Measurements from ENCODE around the gene TUBB4A. TPM values are rescaled to one million over a fixed set of nuclear protein-coding genes. Genes with fewer than 3 reads are reported as not detected.

The TUBB4A gene
- total and polyA plus RNA-seq, 2 donors (not counting 1 experiment from before 2014, with no cell fraction given), result not detected

DNA sequence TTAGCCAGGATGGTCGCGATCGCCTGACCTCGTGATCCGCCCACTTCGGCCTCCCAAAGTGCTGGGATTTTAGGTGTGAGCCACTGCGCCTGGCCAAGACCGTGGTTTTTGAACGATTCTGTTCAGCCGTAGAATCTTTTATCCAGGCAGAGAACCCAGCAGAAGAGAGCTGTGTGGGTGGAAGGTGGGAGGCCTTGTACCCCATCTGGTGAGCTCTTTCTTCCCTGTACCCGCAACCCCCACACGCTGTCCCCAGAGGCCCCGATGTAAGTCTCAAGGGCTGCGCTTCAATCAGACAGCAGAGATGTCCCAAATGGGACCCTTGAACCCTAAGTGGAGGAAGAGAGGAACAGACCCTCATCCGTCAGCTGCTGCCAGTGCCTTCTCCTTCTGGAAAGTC is 46.2 kb downstream of the TUBB4A start:
- Histone ChIP-seq H3K36me3 (ENCODE audit: control insufficient read depth, insufficient read depth, low read length) (peaks cover 2% of the 10 kb centered on the region), H4K20me1 (ENCODE audit: control insufficient read depth, extremely low read depth, insufficient read depth, low read length) (no peaks in the 10 kb centered on the region), H3K79me2 (ENCODE audit: control insufficient read depth, insufficient read depth, low read length) (no peaks in the 10 kb centered on the region), H3K4me2 (ENCODE audit: extremely low read depth, insufficient read depth, low read length) (no peak overlapping the region), H3K4me3 (replicated peaks in 1 of 4; ENCODE audit: control extremely low read depth in 1 of 4, insufficient read depth in 1 of 4, low read depth in 3 of 4, low read length in 4 of 4) (no peak overlapping the region), H3K9me3 (ENCODE audit: control insufficient read depth, insufficient read depth, low read depth, low read length) (no peaks in the 10 kb centered on the region), H3K9ac (ENCODE audit: insufficient read depth, low read length) (no peak overlapping the region), H3K27me3 (ENCODE audit: control insufficient read depth, insufficient read depth, low read length) (no peaks in the 10 kb centered on the region), H2AFZ (ENCODE audit: low read length) (no peak overlapping the region), H3K27ac (ENCODE audit: insufficient read depth, low read length) (no peak overlapping the region), H3K4me1 (ENCODE audit: control insufficient read depth, extremely low read depth, insufficient read depth, low read length) (peaks cover 2% of the 10 kb centered on the region)
- no peak for DNase-seq (ENCODE audit: low read depth in 2 of 2)
- TF ChIP-seq EZH2 (IDR thresholded peaks at IDR 0.05; ENCODE audit: low read length, missing control alignments), result no peak
- TF ChIP-seq, protein P1, sequence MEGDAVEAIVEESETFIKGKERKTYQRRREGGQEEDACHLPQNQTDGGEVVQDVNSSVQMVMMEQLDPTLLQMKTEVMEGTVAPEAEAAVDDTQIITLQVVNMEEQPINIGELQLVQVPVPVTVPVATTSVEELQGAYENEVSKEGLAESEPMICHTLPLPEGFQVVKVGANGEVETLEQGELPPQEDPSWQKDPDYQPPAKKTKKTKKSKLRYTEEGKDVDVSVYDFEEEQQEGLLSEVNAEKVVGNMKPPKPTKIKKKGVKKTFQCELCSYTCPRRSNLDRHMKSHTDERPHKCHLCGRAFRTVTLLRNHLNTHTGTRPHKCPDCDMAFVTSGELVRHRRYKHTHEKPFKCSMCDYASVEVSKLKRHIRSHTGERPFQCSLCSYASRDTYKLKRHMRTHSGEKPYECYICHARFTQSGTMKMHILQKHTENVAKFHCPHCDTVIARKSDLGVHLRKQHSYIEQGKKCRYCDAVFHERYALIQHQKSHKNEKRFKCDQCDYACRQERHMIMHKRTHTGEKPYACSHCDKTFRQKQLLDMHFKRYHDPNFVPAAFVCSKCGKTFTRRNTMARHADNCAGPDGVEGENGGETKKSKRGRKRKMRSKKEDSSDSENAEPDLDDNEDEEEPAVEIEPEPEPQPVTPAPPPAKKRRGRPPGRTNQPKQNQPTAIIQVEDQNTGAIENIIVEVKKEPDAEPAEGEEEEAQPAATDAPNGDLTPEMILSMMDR (conservative IDR thresholded peaks at IDR 0.05 in 1 of 2, IDR thresholded peaks at IDR 0.05 in 1 of 2; ENCODE audit: low read depth in 1 of 2, low read length in 2 of 2), result no peak

- Histone ChIP-seq H3K36me3 (ENCODE audit: control insufficient read depth, insufficient read depth, low read length) (peaks cover 2% of the 10 kb centered on the region), H3K9me3 (ENCODE audit: control insufficient read depth, insufficient read depth, low read depth, low read length) (no peaks in the 10 kb centered on the region), H3K79me2 (ENCODE audit: control insufficient read depth, insufficient read depth, low read length) (no peaks in the 10 kb centered on the region), H4K20me1 (ENCODE audit: control insufficient read depth, extremely low read depth, insufficient read depth, low read length) (no peaks in the 10 kb centered on the region), H3K4me2 (ENCODE audit: extremely low read depth, insufficient read depth, low read length) (no peak overlapping the region), H2AFZ (ENCODE audit: low read length) (no peak overlapping the region), H3K27me3 (ENCODE audit: control insufficient read depth, insufficient read depth, low read length) (no peaks in the 10 kb centered on the region), H3K4me1 (ENCODE audit: control insufficient read depth, extremely low read depth, insufficient read depth, low read length) (no peaks in the 10 kb centered on the region), H3K27ac (ENCODE audit: insufficient read depth, low read length) (no peak overlapping the region), H3K9ac (ENCODE audit: insufficient read depth, low read length) (no peak overlapping the region), H3K4me3 (replicated peaks in 1 of 4; ENCODE audit: control extremely low read depth in 1 of 4, insufficient read depth in 1 of 4, low read depth in 3 of 4, low read length in 4 of 4) (no peak overlapping the region)
- DNase-seq (ENCODE audit: low read depth in 2 of 2), result no peak
- TF ChIP-seq, protein P1 (conservative IDR thresholded peaks at IDR 0.05 in 1 of 2, IDR thresholded peaks at IDR 0.05 in 1 of 2; ENCODE audit: low read depth in 1 of 2, low read length in 2 of 2), result no peak
- TF ChIP-seq EZH2 (IDR thresholded peaks at IDR 0.05; ENCODE audit: low read length, missing control alignments), result no peak
These were observed 48.1 kb downstream of the TUBB4A start for GRCh38 chr19:6453951-6454565.

GRCh38 chr19:6452899-6453298 is 49.2 kb downstream of the TUBB4A start:
- Histone ChIP-seq H3K36me3 (ENCODE audit: control insufficient read depth, insufficient read depth, low read length) (peaks cover 2% of the 10 kb centered on the region), H3K9me3 (ENCODE audit: control insufficient read depth, insufficient read depth, low read depth, low read length) (no peaks in the 10 kb centered on the region), H3K4me3 (replicated peaks in 1 of 4; ENCODE audit: control extremely low read depth in 1 of 4, insufficient read depth in 1 of 4, low read depth in 3 of 4, low read length in 4 of 4) (no peak overlapping the region), H3K9ac (ENCODE audit: insufficient read depth, low read length) (no peak overlapping the region), H2AFZ (ENCODE audit: low read length) (no peak overlapping the region), H3K79me2 (ENCODE audit: control insufficient read depth, insufficient read depth, low read length) (no peaks in the 10 kb centered on the region), H3K4me1 (ENCODE audit: control insufficient read depth, extremely low read depth, insufficient read depth, low read length) (no peaks in the 10 kb centered on the region), H3K27me3 (ENCODE audit: control insufficient read depth, insufficient read depth, low read length) (no peaks in the 10 kb centered on the region), H3K27ac (ENCODE audit: insufficient read depth, low read length) (no peak overlapping the region), H3K4me2 (ENCODE audit: extremely low read depth, insufficient read depth, low read length) (no peak overlapping the region), H4K20me1 (ENCODE audit: control insufficient read depth, extremely low read depth, insufficient read depth, low read length) (no peaks in the 10 kb centered on the region)
- DNase-seq (ENCODE audit: low read depth in 2 of 2), result no peak
- no peak for TF ChIP-seq EZH2 (IDR thresholded peaks at IDR 0.05; ENCODE audit: low read length, missing control alignments)
- TF ChIP-seq, protein P1 (conservative IDR thresholded peaks at IDR 0.05 in 1 of 2, IDR thresholded peaks at IDR 0.05 in 1 of 2; ENCODE audit: low read depth in 1 of 2, low read length in 2 of 2), result no peak

Data from fibroblast of lung (primary cell).